ENCODE data around the gene PITPNM3. TPM values are rescaled to one million over a fixed set of nuclear protein-coding genes. Genes with fewer than 3 reads are reported as not detected.

PITPNM3 gene
- total RNA-seq, 2 experiments from 2014 or later = 0.38 to 0.67 TPM

- DNase-seq = no peak
- no peak overlapping the region for H3K27ac Mint-ChIP-seq
Observed at GRCh38 chr17:6498901-6499540, 57.3 kb downstream of the PITPNM3 start.

GRCh38 chr17:6498356-6498755 is 58.0 kb downstream of the PITPNM3 start:
- Mint-ChIP-seq H3K4me3 (no peak overlapping the region), H3K9me3 (no peaks in the 10 kb centered on the region), H3K27me3 (ENCODE audit: low read depth) (no peaks in the 10 kb centered on the region), H3K36me3 (ENCODE audit: low read depth) (no peaks in the 10 kb centered on the region), H3K4me1 (ENCODE audit: low read depth) (peaks cover 16% of the 10 kb centered on the region), H3K27ac (no peak overlapping the region)
- intact Hi-C loops (cut with micrococcal nuclease) = no loop called here
- DNase-seq = no peak
- CTCF ChIA-PET = no interaction called here

More at GRCh38 chr17:6498901-6499540, 57.3 kb downstream of the PITPNM3 start:
- Mint-ChIP-seq H3K4me1 (ENCODE audit: low read depth) (peaks cover 16% of the 10 kb centered on the region), H3K27me3 (ENCODE audit: low read depth) (no peaks in the 10 kb centered on the region), H3K4me3 (no peak overlapping the region), H3K9me3 (no peaks in the 10 kb centered on the region), H3K36me3 (ENCODE audit: low read depth) (no peaks in the 10 kb centered on the region)
- intact Hi-C loops (cut with micrococcal nuclease) = no loop called here
- CTCF ChIA-PET = no interaction called here

- CTCF ChIA-PET = no interaction called here
- Mint-ChIP-seq H3K4me1 (ENCODE audit: low read depth) (peaks cover 16% of the 10 kb centered on the region), H3K36me3 (ENCODE audit: low read depth) (no peaks in the 10 kb centered on the region), H3K4me3 (no peak overlapping the region), H3K27ac (no peak overlapping the region), H3K9me3 (no peaks in the 10 kb centered on the region), H3K27me3 (ENCODE audit: low read depth) (no peaks in the 10 kb centered on the region)
- intact Hi-C loops (cut with micrococcal nuclease) = no loop called here
- DNase-seq = no peak
Observed at GRCh38 chr17:6497496-6498221, 58.7 kb downstream of the PITPNM3 start.

- Mint-ChIP-seq H3K9me3 (no peaks in the 10 kb centered on the region), H3K36me3 (ENCODE audit: low read depth) (no peaks in the 10 kb centered on the region), H3K4me1 (ENCODE audit: low read depth) (peaks cover 16% of the 10 kb centered on the region), H3K27ac (no peak overlapping the region), H3K27me3 (ENCODE audit: low read depth) (no peaks in the 10 kb centered on the region), H3K4me3 (no peak overlapping the region)
- CTCF ChIA-PET = no interaction called here
- intact Hi-C loops (cut with micrococcal nuclease) = no loop called here
- DNase-seq = no peak
Observed at GRCh38 chr17:6496640-6497441, 59.5 kb downstream of the PITPNM3 start.

- intact Hi-C loops (cut with micrococcal nuclease) = no loop called here
- CTCF ChIA-PET = no interaction called here
- Mint-ChIP-seq H3K4me1 (ENCODE audit: low read depth) (peaks cover 16% of the 10 kb centered on the region), H3K27ac (no peak overlapping the region), H3K27me3 (ENCODE audit: low read depth) (no peaks in the 10 kb centered on the region), H3K9me3 (no peaks in the 10 kb centered on the region), H3K4me3 (no peak overlapping the region), H3K36me3 (ENCODE audit: low read depth) (no peaks in the 10 kb centered on the region)
- peak; percentile 43 for DNase-seq
Observed at GRCh38 chr17:6496116-6496481, 60.3 kb downstream of the PITPNM3 start.

- no peak for DNase-seq
- intact Hi-C loops (cut with micrococcal nuclease) = no loop called here
- CTCF ChIA-PET = interaction anchor here (1.1 kb wide), 1 partner anchor 23 kb away, joined by 3 read pairs; no protein-coding TSS in a partner anchor
- no peaks in the 10 kb centered on the region for H3K36me3 Mint-ChIP-seq (ENCODE audit: low read depth)
- H3K27ac Mint-ChIP-seq = no peak overlapping the region
- no peaks in the 10 kb centered on the region for H3K27me3 Mint-ChIP-seq (ENCODE audit: low read depth)
- H3K4me3 Mint-ChIP-seq = no peak overlapping the region
- no peaks in the 10 kb centered on the region for H3K9me3 Mint-ChIP-seq
- peaks cover 16% of the 10 kb centered on the region for H3K4me1 Mint-ChIP-seq (ENCODE audit: low read depth)
Observed at GRCh38 chr17:6495450-6496115, 60.8 kb downstream of the PITPNM3 start.

- Mint-ChIP-seq H3K27me3 (ENCODE audit: low read depth) (no peaks in the 10 kb centered on the region), H3K4me3 (no peak overlapping the region), H3K4me1 (ENCODE audit: low read depth) (peaks cover 16% of the 10 kb centered on the region), H3K36me3 (ENCODE audit: low read depth) (no peaks in the 10 kb centered on the region), H3K9me3 (no peaks in the 10 kb centered on the region), H3K27ac (no peak overlapping the region)
- intact Hi-C loops (cut with micrococcal nuclease) = no loop called here
- CTCF ChIA-PET = interaction anchor here (1.0 to 1.1 kb wide), 2 partner anchors 24 to 32 kb away, joined by 3 read pairs; no protein-coding TSS in a partner anchor
- no peak for DNase-seq
Observed at GRCh38 chr17:6494239-6494941, 62.0 kb downstream of the PITPNM3 start.

GRCh38 chr17:6492892-6493674 is 63.3 kb downstream of the PITPNM3 start:
- Mint-ChIP-seq H3K27ac (no peak overlapping the region), H3K4me1 (ENCODE audit: low read depth) (peaks cover 16% of the 10 kb centered on the region), H3K27me3 (ENCODE audit: low read depth) (no peaks in the 10 kb centered on the region), H3K9me3 (no peaks in the 10 kb centered on the region), H3K36me3 (ENCODE audit: low read depth) (no peaks in the 10 kb centered on the region), H3K4me3 (no peak overlapping the region)
- intact Hi-C loops (cut with micrococcal nuclease) = no loop called here
- CTCF ChIA-PET = interaction anchor here (1.3 kb wide), 1 partner anchor 8 kb away, joined by 4 read pairs; no protein-coding TSS in a partner anchor
- DNase-seq = no peak

GRCh38 chr17:6491071-6491700 is 65.2 kb downstream of the PITPNM3 start:
- Mint-ChIP-seq H3K36me3 (ENCODE audit: low read depth) (no peaks in the 10 kb centered on the region), H3K9me3 (no peaks in the 10 kb centered on the region), H3K4me3 (no peak overlapping the region), H3K27me3 (ENCODE audit: low read depth) (no peaks in the 10 kb centered on the region), H3K27ac (no peak overlapping the region), H3K4me1 (ENCODE audit: low read depth) (peaks cover 10% of the 10 kb centered on the region)
- no peak for DNase-seq
- CTCF ChIA-PET = no interaction called here
- intact Hi-C loops (cut with micrococcal nuclease) = no loop called here

GRCh38 chr17:6489016-6489550 is 67.3 kb downstream of the PITPNM3 start:
- Mint-ChIP-seq H3K27me3 (ENCODE audit: low read depth) (no peaks in the 10 kb centered on the region), H3K9me3 (no peaks in the 10 kb centered on the region), H3K27ac (no peak overlapping the region), H3K36me3 (ENCODE audit: low read depth) (no peaks in the 10 kb centered on the region), H3K4me1 (ENCODE audit: low read depth) (no peaks in the 10 kb centered on the region), H3K4me3 (no peak overlapping the region)
- DNase-seq = no peak
- CTCF ChIA-PET = interaction anchor here (0.6 kb wide), 1 partner anchor 110 kb away, joined by 5 read pairs; no protein-coding TSS in a partner anchor
- intact Hi-C loops (cut with micrococcal nuclease) = no loop called here

Data from activated naive CD4-positive, alpha-beta T cell treated with anti-CD3 and anti-CD28 coated beads for 36 hours (primary cell).